Measurements from ENCODE around the gene IGF1.
"Not testable (repeated sequence)": the region's sequence is repeated elsewhere in the genome, so short reads cannot be mapped to it uniquely, and the experiment has no call there.

IGF1 gene

DNA sequence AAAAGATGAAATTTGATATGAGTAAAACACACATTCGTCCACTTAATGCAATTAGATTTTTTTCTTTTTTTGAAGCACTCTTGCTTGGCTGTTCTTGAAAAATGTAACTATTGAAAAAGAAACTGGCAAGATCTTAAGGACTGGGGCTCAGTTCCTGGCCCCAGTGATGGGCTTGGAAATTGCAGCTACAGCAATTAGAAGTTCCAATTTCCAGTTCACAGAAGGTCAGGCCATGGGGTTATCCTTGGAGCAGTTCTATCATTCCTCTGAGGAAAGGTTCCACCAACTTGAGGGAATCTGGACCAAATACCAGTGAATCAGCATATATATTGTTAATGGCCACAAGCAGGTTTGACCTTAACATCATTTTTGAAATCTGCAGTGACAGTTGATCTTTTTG, 18.9 kb downstream of the IGF1 start:
- no peak for DNase-seq (ENCODE audit: low spot score)

DNA sequence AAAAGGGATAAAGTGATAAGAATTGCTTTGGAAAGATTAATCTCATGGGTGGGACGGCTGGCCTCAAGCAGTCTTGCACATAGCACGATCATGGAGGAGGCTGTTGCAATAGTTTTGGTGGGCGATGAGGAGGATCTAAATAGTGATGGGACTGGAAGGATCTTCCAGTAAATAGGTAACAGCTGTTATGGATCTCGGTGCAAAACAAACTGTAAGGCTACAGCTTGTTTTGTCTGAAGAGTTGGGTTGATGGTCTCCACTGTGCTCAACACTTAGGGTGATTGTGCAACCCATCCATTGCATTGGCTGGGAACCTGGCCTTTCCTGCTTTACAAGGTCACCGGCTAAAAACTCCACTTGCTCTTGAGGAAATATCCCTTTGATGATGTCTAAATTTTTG, 21.0 kb downstream of the IGF1 start:
- DNase-seq (ENCODE audit: low spot score): no peak

DNA sequence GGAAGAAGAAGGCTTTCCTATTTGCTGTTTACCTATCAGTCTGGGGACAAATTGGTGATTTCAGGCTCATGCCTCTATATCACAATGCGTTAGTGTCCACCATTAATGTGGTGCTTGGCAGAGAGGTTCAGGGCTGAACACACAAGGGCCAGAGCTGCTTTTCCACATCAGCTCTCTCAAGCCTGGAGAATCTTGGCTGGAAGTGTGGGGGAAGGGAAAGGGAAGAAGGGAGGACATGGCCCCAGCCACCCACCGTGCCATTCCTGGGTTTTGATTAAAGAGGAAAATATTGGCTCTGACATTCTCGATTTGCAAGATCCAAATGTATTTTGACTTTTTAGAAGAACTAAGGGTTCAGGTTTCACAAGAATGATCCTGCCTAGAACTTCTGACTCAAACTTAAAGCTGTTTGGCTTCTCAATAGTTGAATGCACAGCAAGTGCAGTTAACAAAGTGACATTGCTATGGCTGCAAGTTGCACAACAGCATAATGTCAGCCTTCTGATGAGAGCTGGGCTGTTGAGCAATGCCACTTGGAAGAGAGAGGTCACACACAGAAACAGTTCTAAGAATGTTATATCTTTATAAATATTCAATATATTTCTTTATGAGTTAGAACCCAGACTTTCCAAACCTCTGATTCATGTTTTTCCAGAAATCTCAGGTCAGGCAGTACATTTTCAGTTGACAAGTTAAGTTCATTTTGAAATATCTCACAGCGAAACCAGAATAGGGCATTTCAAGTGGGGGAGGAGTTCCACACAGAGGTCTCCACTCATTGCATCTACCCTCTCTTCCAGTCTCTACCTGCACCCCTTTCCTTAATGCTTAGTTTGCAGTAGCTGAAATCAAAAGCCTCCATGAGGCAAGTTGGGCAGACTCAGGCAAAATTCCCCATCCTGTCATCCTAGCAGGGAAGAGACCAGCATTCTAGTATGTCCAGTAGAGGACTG, 25.3 kb downstream of the IGF1 start:
- no peak for DNase-seq (ENCODE audit: low spot score)

DNA sequence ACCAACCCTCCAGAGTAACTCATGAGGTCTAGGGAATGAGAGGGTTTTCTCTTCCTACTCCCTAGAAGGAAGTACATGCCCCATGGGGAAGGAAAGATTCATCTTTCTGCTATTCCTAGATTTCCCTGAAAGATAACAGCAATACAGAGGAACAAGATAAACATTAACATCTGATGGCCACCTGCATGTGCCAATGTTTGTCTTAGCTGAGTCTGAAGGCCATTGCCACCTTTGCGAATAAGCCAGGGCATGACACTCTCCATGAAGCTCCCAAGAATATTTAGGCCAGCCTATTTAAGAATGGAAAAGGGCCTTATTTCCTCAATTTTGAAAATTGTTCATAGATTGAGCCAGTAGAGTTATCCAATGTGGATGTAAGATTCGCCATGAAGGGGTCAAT, 26.0 kb downstream of the IGF1 start:
- no peak for DNase-seq (ENCODE audit: low spot score)

DNA sequence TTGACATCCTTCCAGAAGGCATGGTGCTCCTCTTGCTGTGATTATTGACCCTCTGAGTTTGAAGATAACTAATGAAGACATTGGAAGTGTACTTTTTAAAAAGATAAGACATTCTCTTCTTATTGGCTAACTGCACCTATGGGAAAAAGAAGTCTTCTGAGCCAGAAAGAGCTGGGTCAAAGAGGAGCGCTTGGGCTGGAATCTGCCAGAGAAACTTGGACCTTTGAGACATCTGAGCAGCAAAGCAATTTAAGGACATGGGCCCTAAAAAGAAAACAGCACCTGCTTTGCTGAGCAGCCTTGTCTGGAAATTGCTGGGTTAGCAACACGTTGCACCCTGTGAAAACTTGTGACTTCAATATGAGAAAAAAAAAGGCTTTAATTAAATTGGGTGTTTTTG, 27.8 kb downstream of the IGF1 start:
- DNase-seq (ENCODE audit: low spot score): no peak

DNA sequence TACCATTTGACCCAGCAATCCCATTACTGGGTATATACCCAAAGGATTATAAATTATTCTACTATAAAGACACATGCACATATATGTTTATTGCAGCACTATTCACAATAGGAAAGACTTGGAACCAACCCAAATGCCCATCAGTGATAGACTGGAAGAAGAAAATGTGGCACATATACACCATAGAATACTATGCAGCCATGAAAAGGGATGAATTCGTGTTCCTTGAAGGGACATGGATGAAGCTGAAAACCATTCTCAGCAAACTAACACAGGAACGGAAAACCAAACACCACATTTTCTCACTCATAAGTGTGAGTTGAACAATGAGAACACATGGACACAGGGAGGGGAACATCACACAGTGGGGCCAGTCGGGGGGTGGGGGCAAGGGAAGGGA, 31.3 kb downstream of the IGF1 start:
- not testable (repeated sequence) for DNase-seq (ENCODE audit: low spot score)

DNA sequence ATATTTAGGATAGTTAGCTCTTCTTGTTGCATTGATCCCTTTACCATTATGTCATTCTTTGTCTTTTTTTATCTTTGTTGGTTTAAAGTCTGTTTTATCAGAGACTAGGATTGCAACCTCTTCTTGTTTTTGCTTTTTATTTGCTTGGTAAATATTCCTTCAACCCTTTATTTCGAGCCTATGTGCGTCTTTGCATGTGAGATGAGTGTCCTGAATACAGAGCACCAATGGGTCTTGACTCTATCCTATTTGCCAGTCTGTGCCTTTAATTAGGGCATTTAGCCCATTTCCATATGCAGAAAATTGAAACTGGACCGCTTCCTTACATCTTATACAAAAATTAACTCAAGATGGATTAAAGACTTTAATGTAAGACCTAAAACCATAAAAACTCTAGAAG, 32.9 kb downstream of the IGF1 start:
- DNase-seq (ENCODE audit: low spot score): not testable (repeated sequence)

DNA sequence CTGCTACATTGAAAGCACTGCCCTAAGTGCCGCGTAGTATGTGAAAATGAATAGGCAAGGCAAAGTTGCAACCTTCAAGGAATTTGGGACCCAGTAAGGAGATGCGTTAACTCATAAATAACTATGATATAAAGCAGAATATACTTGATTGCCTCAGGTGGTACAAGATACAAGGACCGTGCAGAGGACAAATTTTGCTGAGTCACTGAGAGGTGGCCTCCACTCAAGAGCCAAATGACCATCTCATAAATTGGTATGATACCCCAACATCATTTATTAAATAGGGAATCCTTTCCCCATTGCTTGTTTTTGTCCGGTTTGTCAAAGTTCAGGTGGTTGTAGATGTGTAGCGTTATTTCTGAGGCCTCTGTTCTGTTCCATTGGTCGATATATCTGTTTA, 35.7 kb downstream of the IGF1 start:
- DNase-seq (ENCODE audit: low spot score): no peak

DNA sequence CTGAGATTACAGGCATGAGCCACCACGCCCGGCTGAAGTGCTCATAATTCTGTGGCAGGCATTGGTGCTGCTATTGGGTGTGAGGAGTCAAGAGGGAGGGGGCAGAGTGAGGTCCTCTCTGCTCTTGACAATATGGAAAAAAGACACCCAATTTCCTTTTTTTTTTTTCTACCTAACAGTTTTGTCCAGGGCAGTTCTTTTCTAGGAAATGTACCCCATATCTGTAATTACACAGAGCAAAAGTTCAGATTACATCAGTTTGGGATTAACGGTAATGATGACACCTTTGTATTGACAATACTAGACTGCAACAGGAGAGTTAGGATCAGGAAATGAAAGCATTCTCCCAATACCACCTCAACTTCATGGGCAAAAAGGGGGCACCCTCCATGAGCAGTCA, 36.3 kb downstream of the IGF1 start:
- DNase-seq (ENCODE audit: low spot score): no peak

DNA sequence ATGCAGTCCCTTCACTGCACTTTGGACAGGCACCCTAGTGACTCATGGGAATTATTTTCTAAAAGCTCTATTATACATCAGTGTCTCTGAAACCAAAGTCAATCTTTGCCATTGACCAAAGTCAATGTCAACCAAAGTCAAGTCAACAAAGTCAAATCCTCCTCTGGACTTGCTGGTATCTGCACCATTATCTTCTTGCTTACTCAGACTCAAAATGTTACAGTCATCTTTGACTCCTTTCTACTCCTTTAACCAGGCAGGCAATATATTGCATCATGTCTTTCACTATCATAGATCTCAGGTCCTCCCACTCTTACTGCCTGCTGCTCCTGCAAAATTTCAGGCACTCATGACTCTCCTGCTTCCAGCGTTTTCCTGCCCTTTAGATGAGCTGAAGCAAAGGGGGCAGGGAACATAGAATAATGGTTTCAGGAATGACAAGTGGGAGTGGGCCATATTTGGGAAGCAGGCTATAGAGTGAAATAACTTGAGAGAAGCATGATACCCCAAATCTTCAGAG, 39.2 kb downstream of the IGF1 start:
- DNase-seq (ENCODE audit: low spot score): no peak

DNA sequence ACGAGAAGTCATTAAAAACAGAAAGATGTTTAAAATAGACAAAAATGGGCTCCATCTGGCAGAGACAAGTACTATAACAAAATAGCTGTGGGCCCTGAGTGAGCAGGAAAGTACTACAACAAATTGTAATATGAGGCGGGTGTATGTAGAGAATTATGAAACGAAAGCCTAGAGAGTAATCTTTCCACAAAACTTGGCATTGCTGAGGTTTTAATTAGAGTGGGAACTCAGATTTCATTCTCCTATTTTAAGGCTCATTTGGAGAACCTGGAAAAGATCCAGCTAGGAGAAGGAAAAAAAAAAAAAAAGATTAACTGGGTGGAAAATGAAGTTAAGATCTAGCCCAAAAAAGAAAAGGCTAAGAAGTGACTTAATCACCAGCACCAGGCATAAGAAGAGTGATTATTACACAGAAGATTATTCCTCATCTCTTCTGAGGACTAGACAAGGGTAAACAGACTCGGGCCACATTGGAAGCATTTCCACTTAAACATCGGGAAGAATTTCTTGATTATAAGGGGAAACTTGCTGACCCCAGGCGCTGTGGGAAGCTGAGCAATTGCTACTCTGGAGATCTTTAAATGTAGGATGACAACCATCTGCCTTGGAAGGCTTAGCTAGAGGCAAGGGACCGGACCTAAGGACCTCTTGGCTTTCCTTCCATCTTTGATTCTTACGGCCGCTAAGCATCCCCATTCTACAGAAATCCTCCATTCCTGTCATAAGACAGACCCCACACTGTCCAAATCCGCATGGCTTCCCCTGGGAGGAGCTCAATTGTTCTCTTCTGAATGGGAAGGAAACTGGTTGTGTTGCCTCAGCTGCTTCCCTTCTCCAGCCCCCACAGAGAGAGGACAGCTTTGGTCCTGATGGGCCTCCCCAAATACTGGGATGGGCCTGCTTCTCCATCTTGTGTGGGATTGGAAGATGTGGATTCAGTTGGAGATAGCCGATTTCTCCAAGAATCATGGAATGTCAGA, 40.6 kb downstream of the IGF1 start:
- no peak for DNase-seq (ENCODE audit: low spot score)

DNA sequence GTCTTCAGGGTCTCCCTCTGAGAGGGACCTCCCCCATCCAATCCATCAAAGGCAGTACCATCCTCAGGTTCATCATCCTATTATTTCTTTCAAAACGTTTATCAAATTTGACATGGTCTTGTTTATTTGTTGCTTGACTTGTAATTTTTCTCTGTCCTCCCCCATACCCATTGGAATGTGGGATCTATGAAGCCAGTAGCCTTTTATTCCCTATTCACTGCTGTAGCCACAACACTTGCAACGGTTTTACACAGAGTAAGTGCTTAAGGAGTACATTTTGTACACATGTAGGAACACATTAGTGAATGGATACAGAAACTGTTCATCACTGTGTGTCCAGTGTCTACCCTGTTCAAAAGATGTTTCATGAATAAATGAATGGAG, 41.5 kb downstream of the IGF1 start:
- DNase-seq (ENCODE audit: low spot score): no peak

DNA sequence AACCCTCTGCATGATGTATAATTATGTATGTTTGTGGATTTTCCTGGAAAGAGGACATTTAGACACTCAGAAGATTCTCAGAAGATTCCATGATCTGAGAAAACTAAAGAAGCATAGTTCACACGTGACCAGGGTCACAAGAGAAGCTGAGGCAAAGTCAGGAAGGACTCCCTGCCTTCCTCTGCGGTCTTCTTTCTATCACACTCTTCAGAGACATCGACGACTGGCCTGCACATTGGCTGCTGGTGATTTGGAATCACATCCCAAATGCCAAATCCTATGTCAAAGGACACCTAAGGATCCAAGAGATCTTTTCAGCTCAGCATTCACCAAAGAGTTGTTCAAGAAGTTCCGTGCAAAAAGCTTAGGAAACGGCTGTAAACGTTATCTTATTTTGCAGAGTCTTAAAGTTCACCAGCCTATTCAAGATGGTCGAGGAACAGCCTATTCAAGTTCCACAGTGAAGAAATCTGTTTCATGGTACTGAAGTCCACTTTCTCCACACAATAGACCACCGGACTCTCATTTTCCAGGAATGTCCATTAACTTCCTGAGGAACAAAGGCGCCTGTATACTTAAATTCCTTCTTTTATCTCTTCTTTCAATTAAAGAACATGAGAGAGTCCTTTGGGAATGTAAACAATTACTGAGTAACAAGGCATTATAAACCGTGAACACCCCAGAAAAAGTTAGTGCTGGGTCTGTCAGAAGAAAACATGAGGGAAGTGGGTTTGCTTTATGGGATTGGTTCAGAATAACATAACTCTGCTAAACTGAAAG, 42.1 kb downstream of the IGF1 start:
- no peak for DNase-seq (ENCODE audit: low spot score)

DNA sequence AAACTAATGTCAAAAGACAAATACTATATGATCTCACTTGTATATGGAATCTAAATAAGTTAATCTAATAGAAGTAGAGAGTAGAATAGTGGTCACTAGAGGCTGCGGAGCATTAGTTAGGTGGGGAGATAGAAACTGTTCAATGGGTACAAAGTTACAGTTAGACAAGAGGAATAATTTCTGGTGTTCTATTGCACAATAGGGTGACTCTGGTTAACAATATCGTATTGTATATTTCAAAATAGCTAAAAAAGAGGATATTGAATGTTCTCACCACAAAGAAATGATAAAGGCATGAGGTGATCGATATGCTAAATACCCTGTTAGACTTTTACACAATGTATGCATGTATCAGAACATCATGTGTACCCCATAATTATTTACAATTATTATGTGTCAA, 42.9 kb downstream of the IGF1 start:
- no peak for DNase-seq (ENCODE audit: low spot score)

DNA sequence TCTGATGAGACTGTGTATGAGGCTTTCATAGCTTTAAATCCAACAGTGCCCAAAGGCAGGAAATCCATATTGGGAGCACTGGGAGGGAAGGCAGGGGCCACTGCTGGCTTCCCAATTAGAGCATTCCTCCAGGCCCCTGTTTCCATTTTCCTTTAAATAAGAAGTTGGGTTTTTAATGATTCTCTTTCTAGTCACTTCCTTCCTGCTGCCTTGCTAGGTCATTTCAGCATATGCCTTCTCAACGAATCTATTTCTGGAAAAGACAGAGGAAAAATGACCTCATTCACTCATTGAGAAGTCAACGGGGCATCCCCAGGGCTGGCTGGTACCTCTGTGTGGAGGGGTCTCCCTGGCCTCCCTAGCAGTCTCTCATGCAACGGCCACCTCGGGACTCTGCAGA, 43.5 kb downstream of the IGF1 start:
- DNase-seq (ENCODE audit: low spot score): no peak

DNA sequence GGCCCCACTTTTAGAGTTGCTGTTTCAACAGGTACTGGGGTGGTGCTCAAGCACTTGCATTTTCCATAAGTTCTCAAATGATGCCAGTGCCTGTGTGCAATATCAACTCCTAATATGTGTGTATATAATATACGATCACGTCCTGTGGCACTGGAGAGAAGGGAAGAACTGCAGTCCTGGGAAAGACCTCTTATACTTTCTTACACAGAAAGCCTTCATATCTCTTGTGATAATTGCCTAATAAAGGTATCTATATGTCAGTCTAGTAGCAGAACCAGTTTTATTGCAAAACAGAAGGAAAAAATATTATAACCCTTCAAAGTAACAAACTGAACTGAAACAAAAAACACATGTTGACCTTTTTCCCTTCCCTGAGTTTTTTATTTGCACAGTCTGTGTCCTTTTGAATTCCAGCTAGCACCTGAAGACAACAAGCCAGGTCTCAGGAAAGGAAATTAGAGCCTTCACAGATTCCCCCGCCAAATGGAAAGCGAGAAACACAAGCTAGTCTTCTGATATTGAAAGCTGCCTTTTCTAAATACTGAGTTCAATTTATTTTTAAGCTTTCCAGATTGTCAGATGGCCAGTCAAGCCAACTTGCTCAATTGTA, 44.4 kb downstream of the IGF1 start:
- DNase-seq (ENCODE audit: low spot score): no peak

DNA sequence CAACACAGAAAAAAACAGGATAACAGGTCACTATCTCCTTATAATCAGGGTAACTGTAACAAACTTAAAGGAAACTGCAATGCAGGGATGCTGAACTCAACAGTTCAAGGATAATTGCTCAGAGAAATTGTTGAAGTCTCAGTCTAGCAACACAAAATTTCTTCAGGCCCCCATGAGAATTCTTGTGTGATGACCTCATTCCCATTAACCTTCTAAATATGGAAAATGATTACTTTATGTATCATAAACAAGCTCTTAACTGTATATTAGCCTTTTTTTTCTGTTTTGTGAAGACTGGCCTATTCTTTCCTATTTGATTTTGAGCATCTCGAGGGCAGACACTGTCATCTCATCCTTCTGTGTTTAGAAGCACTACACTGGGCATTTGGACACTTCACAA, 47.1 kb downstream of the IGF1 start:
- DNase-seq (ENCODE audit: low spot score): no peak

DNA sequence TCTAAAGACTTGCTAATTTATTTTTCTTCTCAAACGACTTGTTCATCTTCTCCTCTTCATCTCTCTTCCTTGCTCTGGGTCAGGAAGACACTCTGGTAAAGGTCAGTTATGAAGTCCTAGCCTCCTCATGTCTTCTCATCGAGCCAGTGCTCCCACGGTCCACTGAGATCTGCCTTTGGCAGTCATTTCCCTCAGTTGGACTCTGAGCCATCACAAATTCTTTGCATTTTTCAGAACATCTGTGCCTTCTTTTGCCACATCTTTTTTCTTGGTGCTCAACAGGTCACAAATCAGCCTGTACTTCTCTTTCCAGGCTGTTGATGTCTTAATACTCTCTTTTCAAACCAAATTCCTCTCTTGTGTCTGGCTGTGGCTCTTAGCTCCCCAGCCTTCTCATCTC, 49.7 kb downstream of the IGF1 start:
- DNase-seq (ENCODE audit: low spot score): no peak

DNA sequence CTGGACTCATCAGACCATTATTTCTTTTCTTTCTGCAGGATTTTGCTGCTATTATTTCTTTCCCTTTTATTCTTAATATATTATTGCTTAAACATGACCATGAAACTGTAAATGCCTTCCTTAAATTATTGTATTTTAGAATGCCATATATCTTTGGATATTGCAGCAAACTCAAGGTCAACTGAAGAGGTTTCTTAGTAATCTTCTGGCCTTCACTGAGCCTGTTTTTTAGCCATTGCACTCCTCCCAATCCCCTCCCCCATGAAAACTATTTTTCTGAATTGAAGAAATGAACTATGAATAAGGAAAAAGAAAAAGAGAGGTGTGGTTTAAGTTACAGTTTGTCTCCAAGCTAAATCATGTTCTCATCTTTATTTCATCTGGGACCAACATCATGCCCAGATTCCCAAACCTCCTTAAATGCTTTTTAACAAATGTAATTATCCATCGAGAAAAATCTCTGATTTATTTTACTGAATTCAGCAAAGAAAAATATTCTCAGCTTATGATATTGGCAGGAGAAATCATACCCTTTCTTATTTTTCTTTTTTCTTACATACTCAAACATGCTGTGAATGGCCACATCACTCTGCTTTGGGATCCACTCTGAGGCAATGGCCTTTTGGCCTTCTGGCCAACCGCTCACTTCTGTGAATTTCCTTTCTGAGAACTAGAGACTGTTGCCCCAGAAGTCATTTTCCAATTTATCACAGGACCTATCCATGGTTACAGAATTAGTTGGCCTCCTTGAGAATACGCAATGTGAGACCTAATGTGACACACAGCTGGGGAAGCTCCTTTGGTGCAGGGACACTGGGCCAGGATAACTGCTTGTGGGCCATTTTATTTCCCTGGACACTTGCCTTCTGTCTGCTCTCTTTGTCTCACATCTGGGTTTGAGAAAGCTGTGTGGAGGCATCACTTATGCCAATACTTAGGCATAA, 50.9 kb downstream of the IGF1 start:
- DNase-seq (ENCODE audit: low spot score): no peak

DNA sequence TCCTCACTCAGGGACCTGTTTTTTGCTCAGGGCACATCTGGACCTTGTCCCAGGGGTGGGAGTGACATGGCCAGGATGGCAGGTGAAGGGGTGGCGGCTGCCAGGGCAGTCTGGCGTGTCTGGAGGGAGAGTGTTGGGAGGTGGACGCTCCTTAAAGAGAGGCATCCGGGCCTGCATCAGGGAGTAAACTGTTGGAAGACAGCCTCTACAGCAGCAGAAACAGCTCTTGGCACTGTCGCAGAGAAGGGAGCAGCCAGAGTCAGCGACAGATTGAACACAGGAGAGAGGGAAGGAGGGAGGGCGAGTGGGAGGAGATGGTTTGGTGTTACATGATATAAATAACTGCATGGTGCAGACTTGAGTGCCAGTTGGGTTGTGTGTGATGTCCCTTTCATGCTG, 52.8 kb downstream of the IGF1 start:
- no peak for DNase-seq (ENCODE audit: low spot score)

All from RKO (cell line).